ENCODE data around the gene SEC23A. TPM values are rescaled to one million over a fixed set of nuclear protein-coding genes. Genes with fewer than 3 reads are reported as not detected.

SEC23A gene
- total and polyA plus RNA-seq, 2 of the 13 experiments (the other 11 are each of a cell fraction or from before 2014, with no cell fraction given), result 403 to 887 TPM

DNA sequence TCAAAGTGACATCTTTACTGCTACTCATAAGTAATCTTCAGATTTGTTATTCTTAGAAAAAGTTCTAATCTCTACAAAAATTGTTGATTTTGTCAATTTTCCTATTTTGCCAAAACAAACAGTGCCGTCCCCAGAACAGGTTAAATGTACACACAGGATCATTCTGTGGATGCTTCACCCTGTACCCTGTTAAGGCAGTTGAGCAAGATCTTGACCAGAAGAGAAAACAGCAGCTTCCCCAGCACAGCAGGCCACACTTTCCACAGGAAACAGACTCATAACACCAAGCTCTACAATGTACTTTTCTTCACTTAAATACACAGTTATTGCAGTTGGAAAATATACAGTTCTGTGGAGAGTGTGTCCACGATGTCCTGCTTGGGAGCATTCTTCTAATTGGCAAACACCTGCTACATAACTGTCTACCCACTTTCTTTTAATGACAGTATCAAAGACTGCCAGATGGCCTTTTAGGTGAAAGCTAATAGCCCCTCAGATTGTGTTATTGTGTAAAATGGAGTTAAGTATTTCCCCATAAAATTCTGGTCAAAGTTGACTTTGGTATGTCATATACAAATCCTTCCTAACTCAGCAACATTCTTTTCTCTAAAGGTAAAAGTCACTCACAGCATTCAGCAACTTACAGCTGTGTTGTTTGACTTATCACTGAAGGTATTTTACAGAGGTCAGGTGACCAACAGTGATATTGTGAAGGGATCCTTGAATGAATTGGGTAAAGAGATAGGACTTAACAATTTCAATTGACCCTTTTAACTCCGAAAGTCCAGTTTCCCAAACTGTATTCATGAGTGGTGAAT is 77.0 kb downstream of the SEC23A start (continued):
- TF ChIP-seq, protein P1, sequence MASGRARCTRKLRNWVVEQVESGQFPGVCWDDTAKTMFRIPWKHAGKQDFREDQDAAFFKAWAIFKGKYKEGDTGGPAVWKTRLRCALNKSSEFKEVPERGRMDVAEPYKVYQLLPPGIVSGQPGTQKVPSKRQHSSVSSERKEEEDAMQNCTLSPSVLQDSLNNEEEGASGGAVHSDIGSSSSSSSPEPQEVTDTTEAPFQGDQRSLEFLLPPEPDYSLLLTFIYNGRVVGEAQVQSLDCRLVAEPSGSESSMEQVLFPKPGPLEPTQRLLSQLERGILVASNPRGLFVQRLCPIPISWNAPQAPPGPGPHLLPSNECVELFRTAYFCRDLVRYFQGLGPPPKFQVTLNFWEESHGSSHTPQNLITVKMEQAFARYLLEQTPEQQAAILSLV (CRISPR knock-in tag; IDR thresholded peaks at IDR 0.05; ENCODE audit: borderline replicate concordance), result peak; percentile 54; the same call in 1 of the 2 replicates
- TF ChIP-seq, protein P2, sequence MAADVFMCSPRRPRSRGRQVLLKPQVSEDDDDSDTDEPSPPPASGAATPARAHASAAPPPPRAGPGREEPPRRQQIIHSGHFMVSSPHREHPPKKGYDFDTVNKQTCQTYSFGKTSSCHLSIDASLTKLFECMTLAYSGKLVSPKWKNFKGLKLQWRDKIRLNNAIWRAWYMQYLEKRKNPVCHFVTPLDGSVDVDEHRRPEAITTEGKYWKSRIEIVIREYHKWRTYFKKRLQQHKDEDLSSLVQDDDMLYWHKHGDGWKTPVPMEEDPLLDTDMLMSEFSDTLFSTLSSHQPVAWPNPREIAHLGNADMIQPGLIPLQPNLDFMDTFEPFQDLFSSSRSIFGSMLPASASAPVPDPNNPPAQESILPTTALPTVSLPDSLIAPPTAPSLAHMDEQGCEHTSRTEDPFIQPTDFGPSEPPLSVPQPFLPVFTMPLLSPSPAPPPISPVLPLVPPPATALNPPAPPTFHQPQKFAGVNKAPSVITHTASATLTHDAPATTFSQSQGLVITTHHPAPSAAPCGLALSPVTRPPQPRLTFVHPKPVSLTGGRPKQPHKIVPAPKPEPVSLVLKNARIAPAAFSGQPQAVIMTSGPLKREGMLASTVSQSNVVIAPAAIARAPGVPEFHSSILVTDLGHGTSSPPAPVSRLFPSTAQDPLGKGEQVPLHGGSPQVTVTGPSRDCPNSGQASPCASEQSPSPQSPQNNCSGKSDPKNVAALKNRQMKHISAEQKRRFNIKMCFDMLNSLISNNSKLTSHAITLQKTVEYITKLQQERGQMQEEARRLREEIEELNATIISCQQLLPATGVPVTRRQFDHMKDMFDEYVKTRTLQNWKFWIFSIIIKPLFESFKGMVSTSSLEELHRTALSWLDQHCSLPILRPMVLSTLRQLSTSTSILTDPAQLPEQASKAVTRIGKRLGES (CRISPR knock-in tag; IDR thresholded peaks at IDR 0.05; ENCODE audit: borderline replicate concordance), result no peak
- TF ChIP-seq, protein P3, sequence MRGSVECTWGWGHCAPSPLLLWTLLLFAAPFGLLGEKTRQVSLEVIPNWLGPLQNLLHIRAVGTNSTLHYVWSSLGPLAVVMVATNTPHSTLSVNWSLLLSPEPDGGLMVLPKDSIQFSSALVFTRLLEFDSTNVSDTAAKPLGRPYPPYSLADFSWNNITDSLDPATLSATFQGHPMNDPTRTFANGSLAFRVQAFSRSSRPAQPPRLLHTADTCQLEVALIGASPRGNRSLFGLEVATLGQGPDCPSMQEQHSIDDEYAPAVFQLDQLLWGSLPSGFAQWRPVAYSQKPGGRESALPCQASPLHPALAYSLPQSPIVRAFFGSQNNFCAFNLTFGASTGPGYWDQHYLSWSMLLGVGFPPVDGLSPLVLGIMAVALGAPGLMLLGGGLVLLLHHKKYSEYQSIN (CRISPR knock-in tag; IDR thresholded peaks at IDR 0.05; ENCODE audit: borderline replicate concordance), result no peak
- TF ChIP-seq DNMT3B (CRISPR knock-in tag; conservative IDR thresholded peaks at IDR 0.05) (no peak), SALL1 (CRISPR knock-in tag; IDR thresholded peaks at IDR 0.05) (peak; percentile 100), HIVEP1 (CRISPR knock-in tag; IDR thresholded peaks at IDR 0.05) (no peak), ATF1 (CRISPR knock-in tag; IDR thresholded peaks at IDR 0.05) (no peak; the same call in 1 of the 2 replicates), KLF15 (CRISPR knock-in tag; IDR thresholded peaks at IDR 0.05; ENCODE audit: borderline replicate concordance) (no peak), PHF20 (CRISPR knock-in tag; IDR thresholded peaks at IDR 0.05) (no peak), KLF13 (CRISPR knock-in tag; IDR thresholded peaks at IDR 0.05) (no peak), PTBP1 (IDR thresholded peaks at IDR 0.05; ENCODE audit: low read depth, low read length, poor library complexity, severe bottlenecking) (no peak), THAP11 (CRISPR knock-in tag; IDR thresholded peaks at IDR 0.05) (peak; percentile 82), ZNF572 (CRISPR knock-in tag; IDR thresholded peaks at IDR 0.05) (no peak), ZNF83 (CRISPR knock-in tag; IDR thresholded peaks at IDR 0.05; ENCODE audit: borderline replicate concordance) (no peak), SUZ12 (IDR thresholded peaks at IDR 0.05; ENCODE audit: low read depth, low read length) (no peak), NR2F2 (IDR thresholded peaks at IDR 0.05; ENCODE audit: borderline replicate concordance, low read depth) (peak; percentile 83)
- TF ChIP-seq, protein P4, sequence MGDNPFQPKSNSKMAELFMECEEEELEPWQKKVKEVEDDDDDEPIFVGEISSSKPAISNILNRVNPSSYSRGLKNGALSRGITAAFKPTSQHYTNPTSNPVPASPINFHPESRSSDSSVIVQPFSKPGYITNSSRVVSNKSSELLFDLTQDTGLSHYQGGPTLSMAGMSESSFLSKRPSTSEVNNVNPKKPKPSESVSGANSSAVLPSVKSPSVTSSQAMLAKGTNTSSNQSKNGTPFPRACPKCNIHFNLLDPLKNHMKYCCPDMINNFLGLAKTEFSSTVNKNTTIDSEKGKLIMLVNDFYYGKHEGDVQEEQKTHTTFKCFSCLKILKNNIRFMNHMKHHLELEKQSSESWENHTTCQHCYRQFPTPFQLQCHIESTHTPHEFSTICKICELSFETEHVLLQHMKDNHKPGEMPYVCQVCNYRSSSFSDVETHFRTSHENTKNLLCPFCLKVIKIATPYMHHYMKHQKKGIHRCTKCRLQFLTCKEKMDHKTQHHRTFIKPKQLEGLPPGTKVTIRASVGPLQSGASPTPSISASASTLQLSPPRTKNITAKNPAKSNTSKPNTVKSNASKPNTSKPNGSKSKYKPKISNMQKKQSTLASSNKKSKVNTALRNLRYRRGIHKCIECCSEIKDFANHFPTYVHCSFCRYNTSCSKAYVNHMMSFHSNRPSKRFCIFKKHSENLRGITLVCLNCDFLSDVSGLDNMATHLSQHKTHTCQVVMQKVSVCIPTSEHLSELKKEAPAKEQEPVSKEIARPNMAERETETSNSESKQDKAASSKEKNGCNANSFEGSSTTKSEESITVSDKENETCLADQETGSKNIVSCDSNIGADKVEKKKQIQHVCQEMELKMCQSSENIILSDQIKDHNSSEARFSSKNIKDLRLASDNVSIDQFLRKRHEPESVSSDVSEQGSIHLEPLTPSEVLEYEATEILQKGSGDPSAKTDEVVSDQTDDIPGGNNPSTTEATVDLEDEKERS (CRISPR knock-in tag; IDR thresholded peaks at IDR 0.05), result peak; percentile 97
- TF ChIP-seq, protein P5, sequence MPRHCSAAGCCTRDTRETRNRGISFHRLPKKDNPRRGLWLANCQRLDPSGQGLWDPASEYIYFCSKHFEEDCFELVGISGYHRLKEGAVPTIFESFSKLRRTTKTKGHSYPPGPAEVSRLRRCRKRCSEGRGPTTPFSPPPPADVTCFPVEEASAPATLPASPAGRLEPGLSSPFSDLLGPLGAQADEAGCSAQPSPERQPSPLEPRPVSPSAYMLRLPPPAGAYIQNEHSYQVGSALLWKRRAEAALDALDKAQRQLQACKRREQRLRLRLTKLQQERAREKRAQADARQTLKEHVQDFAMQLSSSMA (CRISPR knock-in tag; IDR thresholded peaks at IDR 0.05), result no peak
